A673 (cell line): ENCODE measurements around the gene IFNA1. TPM values are rescaled to one million over a fixed set of nuclear protein-coding genes. Genes with fewer than 3 reads are reported as not detected.

Experiments used
- BruUV-seq: library from RNA; stranded (reverse); fragments of 400-500 nt; replicated peaks from 2 replicates; lab custom pipeline; 2021; lab: Mats Ljungman, UMichigan
- CTCF ChIA-PET: fragments of 300-600 bp; sonication (Branson Sonifier 250); formaldehyde crosslinking; loops from one replicate; lab custom pipeline; 2022; ENCODE audit warnings: antibody characterized with exemption; lab: Charles Lee
- POLR2A ChIA-PET: fragments of 300-600 bp; sonication (Branson Sonifier 250); formaldehyde crosslinking; loops from one replicate; lab custom pipeline; 2022; ENCODE audit warnings: antibody characterized with exemption; ENCODE audit not compliant: low non-redundant PET; lab: Charles Lee
- DNase-seq: peaks from one replicate; pipeline ENCODE4 v3.0.0-alpha.2; 2015; ENCODE audit warnings: low spot score
- H3K27ac ChIP-seq: fragments of 200-600 bp; sonication (generic); 2 replicates; pipeline ENCODE4 v1.5.1; 2016; ENCODE audit warnings: mixed run types, low read depth, mild to moderate bottlenecking, mixed read lengths, antibody characterized with exemption, low read length; ENCODE audit not compliant: poor library complexity, severe bottlenecking
- H3K27me3 ChIP-seq: fragments of 200-600 bp; sonication (generic); replicated peaks from 2 replicates; pipeline ENCODE4 v1.6.1; 2017; ENCODE audit warnings: mixed run types, low read depth, mild to moderate bottlenecking, mixed read lengths, antibody characterized with exemption, low read length; ENCODE audit not compliant: insufficient read depth, poor library complexity
- H3K36me3 ChIP-seq: fragments of 200-600 bp; sonication (generic); 2 replicates; pipeline ENCODE4 v1.6.1; 2016; ENCODE audit warnings: mixed run types, mild to moderate bottlenecking, mixed read lengths, antibody characterized with exemption, low read length; ENCODE audit not compliant: insufficient read depth, poor library complexity, severe bottlenecking
- H3K4me1 ChIP-seq: fragments of 200-600 bp; sonication (generic); 2 replicates; pipeline ENCODE4 v1.6.1; 2017; ENCODE audit warnings: mixed run types, mild to moderate bottlenecking, mixed read lengths, antibody characterized with exemption, low read length; ENCODE audit not compliant: insufficient read depth, poor library complexity, severe bottlenecking
- H3K4me3 ChIP-seq: fragments of 200-600 bp; sonication (generic); 2 replicates; pipeline ENCODE4 v1.5.1; 2016; ENCODE audit warnings: low read depth, mixed run types, mild to moderate bottlenecking, mixed read lengths, low read length; ENCODE audit not compliant: poor library complexity, severe bottlenecking
- H3K9me3 ChIP-seq: fragments of 200-600 bp; sonication (generic); 2 replicates; pipeline ENCODE4 v1.6.1; 2016; ENCODE audit warnings: mixed run types, low read depth, mild to moderate bottlenecking, mixed read lengths, antibody characterized with exemption, low read length; ENCODE audit not compliant: poor library complexity, severe bottlenecking
- CTCF ChIP-seq: fragments of 300-800, 200-600 bp; sonication (generic); conservative IDR thresholded peaks from 2 replicates; pipeline ENCODE4 v1.5.1; 2017; ENCODE audit warnings: low read depth, mild to moderate bottlenecking, antibody characterized with exemption, low read length, moderate library complexity, mixed read lengths
- EZH2 ChIP-seq: fragments of 200-600 bp; sonication (generic); IDR thresholded peaks from 2 replicates; pipeline ENCODE4 v1.6.1; 2017; ENCODE audit warnings: borderline replicate concordance, low read depth, mild to moderate bottlenecking, mixed read lengths, antibody characterized with exemption, low read length; ENCODE audit not compliant: poor library complexity, severe bottlenecking
- intact Hi-C: fragments of 100-400 bp; cut with micrococcal nuclease; formaldehyde crosslinking; loops from one replicate; pipeline ENCODE4 v1.10.0; 2022; ENCODE audit not compliant: unreplicated experiment
- total RNA-seq: library from RNA; stranded (reverse); gene quantifications from 2 replicates; pipeline ENCODE4 v1.2.3, GENCODE V29; 2021

IFNA1 gene
- total RNA-seq, 1 experiment from 2014 or later, result not detected

- CTCF ChIA-PET, result no interaction called here
- POLR2A ChIA-PET, result no interaction called here
- no TSS peak for BruUV-seq
- TF ChIP-seq EZH2, result no peak
- no peak for TF ChIP-seq CTCF
- no peaks in the 10 kb centered on the region for H3K9me3 ChIP-seq
- DNase-seq, result no peak
- H3K4me1 ChIP-seq, result no peaks in the 10 kb centered on the region
- no peak overlapping the region for H3K27ac ChIP-seq
- intact Hi-C loops, result no loop called here
- H3K4me3 ChIP-seq, result no peak overlapping the region
- no peaks in the 10 kb centered on the region for H3K36me3 ChIP-seq
- peaks cover 15% of the 10 kb centered on the region for H3K27me3 ChIP-seq
Observed at GRCh38 chr9:21479152-21479702, 39.0 kb downstream of the IFNA1 start.

DNA sequence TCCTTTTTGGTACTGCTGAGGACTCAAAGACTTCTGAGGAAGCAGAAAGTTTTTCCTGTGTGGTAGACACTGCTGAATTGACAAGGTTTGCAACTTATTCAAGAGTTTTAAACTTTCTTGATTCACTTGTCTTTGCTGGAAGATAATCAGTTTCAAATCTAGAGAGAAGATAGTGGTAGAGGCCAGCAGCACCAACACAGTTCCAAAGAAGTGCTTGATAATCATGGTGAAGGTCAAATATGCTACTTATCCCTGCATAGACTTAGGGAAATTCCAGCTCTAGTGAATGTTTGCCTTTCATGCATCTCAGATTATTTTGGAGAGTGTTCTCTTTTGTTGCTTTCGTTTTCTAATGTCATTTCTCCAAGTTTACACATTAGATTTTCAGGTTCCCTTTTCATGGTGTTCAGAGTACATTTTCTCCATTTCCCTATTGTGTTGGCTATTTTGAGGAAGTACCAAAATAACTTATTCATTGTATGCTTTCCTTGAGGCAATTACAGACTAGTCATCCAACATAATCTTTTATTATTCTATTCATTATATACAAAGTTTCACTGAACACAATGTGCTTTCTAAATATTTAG lies 41.3 kb downstream of the IFNA1 start:
- H3K36me3 ChIP-seq, result no peaks in the 10 kb centered on the region
- no peaks in the 10 kb centered on the region for H3K4me1 ChIP-seq
- H3K9me3 ChIP-seq, result no peaks in the 10 kb centered on the region
- H3K27ac ChIP-seq, result no peak overlapping the region
- no peak for DNase-seq
- ChIA-PET POLR2A (no interaction called here), CTCF (no interaction called here)
- BruUV-seq, result no TSS peak
- peaks cover 25% of the 10 kb centered on the region for H3K27me3 ChIP-seq
- TF ChIP-seq CTCF (no peak), EZH2 (no peak)
- intact Hi-C loops, result no loop called here
- H3K4me3 ChIP-seq, result no peak overlapping the region

GRCh38 chr9:21482213-21482612 lies 42.0 kb downstream of the IFNA1 start, which contains the start of gene IFNE:
Gene IFNE (minus strand): TSS chr9:21482313. CDS start chr9:21481694, 619 bp downstream.
- BruUV-seq, result no TSS peak
- Histone ChIP-seq H3K27me3 (peaks cover 25% of the 10 kb centered on the region), H3K4me1 (no peaks in the 10 kb centered on the region), H3K36me3 (no peaks in the 10 kb centered on the region), H3K27ac (no peak within 1 kb of the TSS), H3K4me3 (no peak within 1 kb of the TSS), H3K9me3 (no peaks in the 10 kb centered on the region)
- ChIA-PET CTCF (no interaction called here), POLR2A (no interaction called here)
- DNase-seq, result no peak
- intact Hi-C loops, result no loop called here
- TF ChIP-seq EZH2 (no peak), CTCF (no peak)

Other genes starting within 250 kb of the IFNA1 start
- gene IFNA7, start 238.2 kb upstream of the IFNA1 start, total RNA-seq, result not detected in 2 replicates
- not detected in 2 replicates for gene IFNA10, start 233.3 kb upstream of the IFNA1 start, total RNA-seq
- not detected in 2 replicates for gene IFNA16, start 223.1 kb upstream of the IFNA1 start, total RNA-seq
- gene IFNA17, start 212.2 kb upstream of the IFNA1 start, total RNA-seq, result not detected in 2 replicates
- gene IFNA14, start 200.4 kb upstream of the IFNA1 start, total RNA-seq, result not detected in 2 replicates
- not detected in 2 replicates for gene IFNA5, start 135.1 kb upstream of the IFNA1 start, total RNA-seq
- gene KLHL9, start 105.0 kb upstream of the IFNA1 start, total RNA-seq, result 8.4 and 8.9 TPM in 2 replicates
- gene IFNA6, start 89.6 kb upstream of the IFNA1 start, total RNA-seq, result not detected in 2 replicates
- gene IFNA13, start 72.4 kb upstream of the IFNA1 start, total RNA-seq, result not detected in 2 replicates
- gene IFNA2, start 55.0 kb upstream of the IFNA1 start, total RNA-seq, result not detected in 2 replicates
- gene IFNA8, start 31.3 kb upstream of the IFNA1 start, total RNA-seq, result not detected in 2 replicates
- not detected in 2 replicates for gene IFNE, start 41.9 kb downstream of the IFNA1 start, total RNA-seq